HepG2 (cell line): Measurements from ENCODE around the gene MXRA7. TPM values are rescaled to one million over a fixed set of nuclear protein-coding genes. Genes with fewer than 3 reads are reported as not detected.

Source experiments
- ATAC-seq: fragments of 200-7000 bp; cut with Tn5 transposase; 3 replicates; pipeline ENCODE4 v1.9.1; 2020; ENCODE audit warnings: mild to moderate bottlenecking, moderate library complexity
- BruUV-seq: library from RNA; stranded (reverse); fragments of 400-500 nt; replicated peaks from 2 replicates; lab custom pipeline; 2021; lab: Mats Ljungman, UMichigan
- CTCF ChIA-PET: fragments of 300-600 bp; formaldehyde crosslinking; extraction: SDS; loops from one replicate; lab custom pipeline; 2021; ENCODE audit warnings: low total read pairs, inconsistent platforms, low intra/inter-chr PET ratio; lab: Yijun Ruan, JAX
- POLR2A ChIA-PET: fragments of 350-600 bp; sonication (Branson Sonifier 250); formaldehyde crosslinking; loops from one replicate; lab custom pipeline; 2020; ENCODE audit warnings: antibody characterized with exemption, inconsistent platforms; lab: Yijun Ruan, JAX
- DNase-seq: peaks from one replicate; pipeline ENCODE4 v3.0.0-alpha.2; 2015; ENCODE audit warnings: low spot score
- FAIRE-seq: peaks from 3 replicates; lab custom pipeline; 2011; peaks lifted over from hg19 to GRCh38; lab: Jason Lieb, UNC
- H2AFZ ChIP-seq: one replicate; pipeline ENCODE4 v1.6.1; 2011; ENCODE audit warnings: low read length, inconsistent platforms
- H3K27ac ChIP-seq: fragments of 300-600 bp; 3 replicates; pipeline ENCODE4 v1.8.0; 2011; ENCODE audit warnings: mixed run types, mild to moderate bottlenecking, mixed read lengths, low read length, inconsistent platforms; ENCODE audit not compliant: insufficient read depth; ENCODE audit errors: extremely low read length
- H3K27me3 ChIP-seq, 2 experiments: fragments of 200-600 bp in 1 of 2; 2 replicates in 1 of 2; 3 replicates in 1 of 2; pipeline versions ENCODE4 v1.6.0 to v1.8.0; 2011; ENCODE audit warnings: low read length in 2 of 2, mild to moderate bottlenecking in 2 of 2, moderate library complexity in 2 of 2, inconsistent platforms in 1 of 2; ENCODE audit not compliant: insufficient read depth in 2 of 2, control insufficient read depth in 1 of 2
- H3K36me3 ChIP-seq, 2 experiments: fragments of 200-600 bp in 1 of 2; replicated peaks in 1 of 2; 2 replicates in 1 of 2; 3 replicates in 1 of 2; pipeline versions ENCODE4 v1.5.1 to v1.8.0; 2011; ENCODE audit warnings: low read length in 2 of 2, inconsistent platforms in 1 of 2; ENCODE audit not compliant: insufficient read depth in 2 of 2, control insufficient read depth in 1 of 2
- H3K4me1 ChIP-seq: 2 replicates; pipeline ENCODE4 v1.5.1; 2012; ENCODE audit warnings: low read length, inconsistent platforms; ENCODE audit not compliant: insufficient read depth
- H3K4me2 ChIP-seq: 2 replicates; pipeline ENCODE4 v1.6.0; 2011; ENCODE audit warnings: low read depth, low read length, inconsistent platforms
- H3K4me3 ChIP-seq, 3 experiments: fragments of 200-600 bp in 1 of 3; sonication (generic), shearing (Covaris generic) in 1 of 3; replicated peaks in 1 of 3; 2 replicates each; pipeline ENCODE4 v1.5.1; 2011 to 2016; ENCODE audit warnings: low read length in 3 of 3, inconsistent platforms in 2 of 3, low read depth in 2 of 3, mild to moderate bottlenecking in 2 of 3, control low read depth in 1 of 3, mixed read lengths in 1 of 3; ENCODE audit not compliant: insufficient read depth in 1 of 3
- H3K79me2 ChIP-seq: one replicate; pipeline ENCODE4 v1.6.1; 2011; ENCODE audit warnings: low read length, inconsistent platforms; ENCODE audit not compliant: insufficient read depth
- H3K9ac ChIP-seq: 2 replicates; pipeline ENCODE4 v1.6.0; 2011; ENCODE audit warnings: mild to moderate bottlenecking, low read depth, low read length, inconsistent platforms; ENCODE audit not compliant: insufficient read depth
- H3K9me3 ChIP-seq: 2 replicates; pipeline ENCODE4 v1.5.1; 2012; ENCODE audit warnings: mild to moderate bottlenecking, low read length
- H4K20me1 ChIP-seq: 2 replicates; pipeline ENCODE4 v1.6.0; 2011; ENCODE audit warnings: inconsistent platforms, mild to moderate bottlenecking, low read length, moderate library complexity; ENCODE audit not compliant: insufficient read depth
- ARID5B ChIP-seq: IDR thresholded peaks from 2 replicates; pipeline ENCODE4 v1.4.0; 2020; ENCODE audit warnings: mild to moderate bottlenecking, missing genetic modification reagents
- BCL6 ChIP-seq: IDR thresholded peaks from 2 replicates; pipeline ENCODE4 v1.6.1; 2016; ENCODE audit warnings: missing genetic modification reagents, missing compliant biosample characterization
- FOXP1 ChIP-seq, 2 experiments: fragments of 450-650 bp in 1 of 2; IDR thresholded peaks; 2 replicates each; pipeline ENCODE4 v1.6.1; 2017 to 2018; ENCODE audit warnings: antibody characterized with exemption in 1 of 2
- HINFP ChIP-seq: sonication (generic); formaldehyde crosslinking; IDR thresholded peaks from 2 replicates; pipeline ENCODE4 v1.4.0; 2020; ENCODE audit warnings: low read depth, mild to moderate bottlenecking, missing genetic modification reagents
- HNF4G ChIP-seq, 2 experiments: sonication (generic) in 1 of 2; formaldehyde crosslinking in 1 of 2; IDR thresholded peaks; 2 replicates each; pipeline versions ENCODE4 v1.4.0 to v1.6.1; 2011 to 2020; ENCODE audit warnings: borderline replicate concordance in 2 of 2, low read depth in 2 of 2, mild to moderate bottlenecking in 2 of 2, low read length in 1 of 2, missing genetic modification reagents in 1 of 2, moderate library complexity in 1 of 2
- MAFG ChIP-seq: sonication (generic); formaldehyde crosslinking; IDR thresholded peaks from 2 replicates; pipeline ENCODE4 v1.5.1; 2020; ENCODE audit warnings: mild to moderate bottlenecking, missing genetic modification reagents
- MEIS2 ChIP-seq: sonication (generic); formaldehyde crosslinking; IDR thresholded peaks from 2 replicates; pipeline ENCODE4 v1.9.0; 2021; ENCODE audit warnings: mild to moderate bottlenecking, missing genetic modification reagents
- MXI1 ChIP-seq: IDR thresholded peaks from 3 replicates; pipeline ENCODE4 v1.6.1; 2012; ENCODE audit warnings: low read depth, low read length, inconsistent platforms, borderline replicate concordance
- PHF21A ChIP-seq: sonication (generic); formaldehyde crosslinking; IDR thresholded peaks from 2 replicates; pipeline ENCODE4 v1.5.0; 2020; ENCODE audit warnings: mild to moderate bottlenecking, missing genetic modification reagents
- PPARG ChIP-seq: conservative IDR thresholded peaks from 2 replicates; pipeline ENCODE4 v1.6.1; 2016; ENCODE audit warnings: missing biosample characterization, missing genetic modification reagents
- SUZ12 ChIP-seq: fragments of 150-350 bp; IDR thresholded peaks from 2 replicates; pipeline ENCODE4 v1.6.1; 2014; ENCODE audit warnings: low read depth, low read length
- TEAD2 ChIP-seq: sonication (generic); formaldehyde crosslinking; IDR thresholded peaks from 2 replicates; pipeline ENCODE4 v1.9.0; 2021; ENCODE audit warnings: missing genetic modification reagents
- YEATS2 ChIP-seq: sonication (generic); formaldehyde crosslinking; IDR thresholded peaks from 2 replicates; pipeline ENCODE4 v1.4.0; 2020; ENCODE audit warnings: missing genetic modification reagents, borderline replicate concordance
- ZMAT5 ChIP-seq: sonication (generic); formaldehyde crosslinking; IDR thresholded peaks from 2 replicates; pipeline ENCODE4 v1.5.0; 2020; ENCODE audit warnings: mild to moderate bottlenecking, low read depth, missing genetic modification reagents, borderline replicate concordance
- ZNF564 ChIP-seq: sonication (generic); formaldehyde crosslinking; IDR thresholded peaks from 2 replicates; pipeline ENCODE4 v1.8.1; 2023; ENCODE audit warnings: mild to moderate bottlenecking, missing genetic modification reagents
- WGBS: methylation state at CpG from one replicate; pipeline ENCODE4 v1.1.6; 2017; ENCODE audit warnings: low lambda C conversion rate; 5-methylcytosine and 5-hydroxymethylcytosine counted together
- in situ Hi-C: cut with HindIII; loops from 2 replicates; pipeline ENCODE4 v1.10.0; 2017; ENCODE audit warnings: low pct_unique_long_range_greater_than_20kb; ENCODE audit not compliant: extremely low pct_ligation_motif_present
- intact Hi-C: fragments of 100-400 bp; cut with micrococcal nuclease; formaldehyde crosslinking; loops from one replicate; pipeline ENCODE4 v1.10.0; 2022; ENCODE audit not compliant: unreplicated experiment
- polyA plus RNA-seq, 8 experiments: library from polyadenylated mRNA; depleted of rRNA in 3 of 8; stranded (reverse) in 7 of 8; unstranded in 1 of 8; fragments of >200 nt; fragmentation: Illumina TruSeq in 4 of 8; extraction: Trizol in 4 of 8; gene quantifications; 2 replicates each; pipeline versions ENCODE4 v1.2.1 to v1.2.3, GENCODE V29; 2011 to 2016; ENCODE audit warnings: low read depth in 4 of 8, missing spikeins in 1 of 8, mixed read lengths in 1 of 8; ENCODE audit not compliant: insufficient read depth in 1 of 8
- total RNA-seq, 5 experiments: library from RNA; depleted of rRNA; stranded (reverse); fragments of >200 nt; fragmentation: Illumina TruSeq; extraction: Trizol; gene quantifications; 2 replicates each; pipeline ENCODE4 v1.2.3, GENCODE V29; 2016; ENCODE audit warnings: low read depth in 1 of 5

MXRA7 gene
- total and polyA plus RNA-seq, 2 of the 13 experiments (the other 11 are each of a cell fraction or from before 2014, with no cell fraction given): 44.8 to 112 TPM

- TF ChIP-seq ARID5B (CRISPR knock-in tag): peak; percentile 48; the same call in 1 of the 2 replicates
- peak; percentile 69 for TF ChIP-seq BCL6 (CRISPR knock-in tag)
Measured at GRCh38 chr17:76636486-76637206, 74.1 kb downstream of the MXRA7 start (continued).

- no peak overlapping the region for H3K27ac ChIP-seq
- H3K79me2 ChIP-seq: no peaks in the 10 kb centered on the region
- WGBS: 94% methylated on average over 8 of the region's 8 CpGs
- ChIA-PET CTCF (no interaction called here), POLR2A (no interaction called here)
- intact Hi-C loops: no loop called here
- DNase-seq (no peak), FAIRE-seq (no peak), ATAC-seq (no peak)
- no peaks in the 10 kb centered on the region for H3K9me3 ChIP-seq
- no TSS peak for BruUV-seq
- H3K4me3 ChIP-seq: no peak overlapping the region
- no peaks in the 10 kb centered on the region for H3K36me3 ChIP-seq
- peaks cover 57% of the 10 kb centered on the region for H3K4me1 ChIP-seq
- H3K9ac ChIP-seq: no peak overlapping the region
- no peaks in the 10 kb centered on the region for H3K27me3 ChIP-seq
- H2AFZ ChIP-seq: no peak overlapping the region
- no peaks in the 10 kb centered on the region for H4K20me1 ChIP-seq
- no peak overlapping the region for H3K4me2 ChIP-seq
- in situ Hi-C loops: no loop called here
- no peak for TF ChIP-seq FOXP1 (IDR thresholded peaks at IDR 0.05)
- no peak for TF ChIP-seq FOXP1 (CRISPR knock-in tag; IDR thresholded peaks at IDR 0.05)
- TF ChIP-seq TEAD2 (CRISPR knock-in tag): no peak
- TF ChIP-seq MAFG (CRISPR knock-in tag): no peak
- no peak for TF ChIP-seq HINFP (CRISPR knock-in tag)
- TF ChIP-seq PHF21A (CRISPR knock-in tag): no peak
- TF ChIP-seq MEIS2 (CRISPR knock-in tag): no peak
- no peak for TF ChIP-seq SUZ12
- TF ChIP-seq YEATS2 (CRISPR knock-in tag): no peak
- no peak for TF ChIP-seq MXI1
- TF ChIP-seq ZNF564: no peak
- TF ChIP-seq ZMAT5 (CRISPR knock-in tag): no peak
- no peak for TF ChIP-seq HNF4G (IDR thresholded peaks at IDR 0.05; ENCODE audit: borderline replicate concordance, low read depth, low read length)
- TF ChIP-seq HNF4G (CRISPR knock-in tag; IDR thresholded peaks at IDR 0.05; ENCODE audit: borderline replicate concordance, low read depth): no peak
- TF ChIP-seq PPARG: no peak
Measured at GRCh38 chr17:76635659-76636360, 75.0 kb downstream of the MXRA7 start.
